Activated CD4-positive, alpha-beta memory T cell treated with anti-CD3 and anti-CD28 coated beads, Interleukin-2, amount 10 ng/mL, durations not matched to agents 7 days and 5 days (primary cell): ENCODE data around the gene FLRT2. TPM values are rescaled to one million over a fixed set of nuclear protein-coding genes. Genes with fewer than 3 reads are reported as not detected.

Source experiments
- CTCF ChIA-PET: fragments of 350-600 bp; sonication (Branson Sonifier 250); formaldehyde crosslinking; loops from one replicate; lab custom pipeline; 2021; ENCODE audit warnings: antibody characterized with exemption, inconsistent platforms; lab: Charles Lee
- POLR2A ChIA-PET: fragments of 350-600 bp; sonication (Branson Sonifier 250); formaldehyde crosslinking; loops from one replicate; lab custom pipeline; 2021; ENCODE audit warnings: antibody characterized with exemption; lab: Charles Lee
- DNase-seq: peaks from one replicate; pipeline ENCODE4 v3.0.0-alpha.2; 2020
- H3K27ac Mint-ChIP-seq: one replicate; pipeline ENCODE4 v1.8.0; 2021; ENCODE audit warnings: mild to moderate bottlenecking, mixed read lengths
- H3K27me3 Mint-ChIP-seq: one replicate; pipeline ENCODE4 v1.8.0; 2021; ENCODE audit warnings: mixed read lengths
- H3K36me3 Mint-ChIP-seq: one replicate; pipeline ENCODE4 v1.8.0; 2021; ENCODE audit warnings: low read depth, mixed read lengths
- H3K4me1 Mint-ChIP-seq: one replicate; pipeline ENCODE4 v1.8.0; 2021; ENCODE audit warnings: mixed read lengths
- H3K4me3 Mint-ChIP-seq: one replicate; pipeline ENCODE4 v1.8.0; 2021; ENCODE audit warnings: mild to moderate bottlenecking, mixed read lengths
- H3K9me3 Mint-ChIP-seq: one replicate; pipeline ENCODE4 v1.8.0; 2021; ENCODE audit warnings: mixed read lengths
- total RNA-seq, 2 experiments: library from RNA; stranded (reverse); gene quantifications; one replicate each; pipeline ENCODE4 v1.2.3, GENCODE V29; 2021

FLRT2 gene
- total RNA-seq, 2 experiments from 2014 or later = not detected

- H3K4me1 Mint-ChIP-seq = no peaks in the 10 kb centered on the region
- H3K36me3 Mint-ChIP-seq = no peaks in the 10 kb centered on the region
- ChIA-PET POLR2A (no interaction called here), CTCF (no interaction called here)
- no peak for DNase-seq
- H3K9me3 Mint-ChIP-seq = peaks cover 9% of the 10 kb centered on the region
- no peak overlapping the region for H3K4me3 Mint-ChIP-seq
- H3K27ac Mint-ChIP-seq = no peak overlapping the region
- no peaks in the 10 kb centered on the region for H3K27me3 Mint-ChIP-seq
These were observed 24.2 kb downstream of the FLRT2 start for GRCh38 chr14:85554106-85554505.

DNA sequence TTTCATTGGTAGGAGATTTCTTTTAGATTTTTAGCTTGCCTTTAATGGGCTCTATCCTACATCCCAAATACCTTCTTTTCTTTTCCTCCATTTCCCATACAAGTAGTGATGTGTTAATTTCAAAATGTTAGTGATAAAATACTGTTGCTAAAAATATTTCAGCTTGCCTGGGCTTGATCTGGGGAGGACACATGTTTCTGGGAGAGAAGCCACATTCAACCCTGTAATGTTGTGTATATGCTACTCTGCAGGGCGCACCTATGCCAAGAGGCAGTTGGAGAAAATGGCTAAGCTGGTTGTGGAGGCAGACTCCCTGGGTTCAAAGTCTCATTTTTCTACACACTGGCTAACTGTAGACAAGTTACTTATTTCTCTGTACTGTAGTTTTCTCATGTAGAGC is 26.3 kb downstream of the FLRT2 start:
- Mint-ChIP-seq H3K27ac (no peak overlapping the region), H3K4me3 (no peak overlapping the region), H3K4me1 (no peaks in the 10 kb centered on the region), H3K9me3 (peaks cover 11% of the 10 kb centered on the region), H3K36me3 (no peaks in the 10 kb centered on the region), H3K27me3 (no peaks in the 10 kb centered on the region)
- CTCF ChIA-PET = no interaction called here
- no peak for DNase-seq
- POLR2A ChIA-PET = no interaction called here

DNA sequence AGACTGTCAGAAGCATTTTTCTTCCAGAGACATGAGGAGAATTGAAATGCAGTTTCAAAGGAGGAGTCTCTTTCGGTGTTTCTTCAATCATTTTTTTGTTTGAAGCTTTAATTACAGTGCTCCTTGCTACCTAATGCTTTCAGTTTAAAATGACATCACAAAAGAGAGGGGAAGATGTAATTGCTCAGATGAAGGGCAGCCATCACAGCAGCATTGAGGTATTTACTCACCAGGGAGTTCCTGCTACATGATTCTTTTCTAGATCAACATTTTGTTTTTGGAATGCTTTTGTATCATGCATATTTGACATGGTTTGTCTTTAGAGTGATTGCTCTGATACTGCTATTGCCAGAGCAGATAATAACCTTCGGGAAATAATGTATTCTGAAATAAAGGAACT is 28.6 kb downstream of the FLRT2 start:
- no peak for DNase-seq
- no peak overlapping the region for H3K27ac Mint-ChIP-seq
- H3K4me1 Mint-ChIP-seq = no peaks in the 10 kb centered on the region
- POLR2A ChIA-PET = no interaction called here
- CTCF ChIA-PET = no interaction called here
- H3K36me3 Mint-ChIP-seq = no peaks in the 10 kb centered on the region
- no peaks in the 10 kb centered on the region for H3K27me3 Mint-ChIP-seq
- peaks cover 9% of the 10 kb centered on the region for H3K9me3 Mint-ChIP-seq
- H3K4me3 Mint-ChIP-seq = no peak overlapping the region

- H3K4me1 Mint-ChIP-seq = no peaks in the 10 kb centered on the region
- ChIA-PET POLR2A (no interaction called here), CTCF (no interaction called here)
- no peak overlapping the region for H3K4me3 Mint-ChIP-seq
- peaks cover 2% of the 10 kb centered on the region for H3K9me3 Mint-ChIP-seq
- no peaks in the 10 kb centered on the region for H3K36me3 Mint-ChIP-seq
- no peak overlapping the region for H3K27ac Mint-ChIP-seq
- DNase-seq = no peak
- H3K27me3 Mint-ChIP-seq = no peaks in the 10 kb centered on the region
These were observed 32.7 kb downstream of the FLRT2 start for GRCh38 chr14:85562630-85563029.

DNA sequence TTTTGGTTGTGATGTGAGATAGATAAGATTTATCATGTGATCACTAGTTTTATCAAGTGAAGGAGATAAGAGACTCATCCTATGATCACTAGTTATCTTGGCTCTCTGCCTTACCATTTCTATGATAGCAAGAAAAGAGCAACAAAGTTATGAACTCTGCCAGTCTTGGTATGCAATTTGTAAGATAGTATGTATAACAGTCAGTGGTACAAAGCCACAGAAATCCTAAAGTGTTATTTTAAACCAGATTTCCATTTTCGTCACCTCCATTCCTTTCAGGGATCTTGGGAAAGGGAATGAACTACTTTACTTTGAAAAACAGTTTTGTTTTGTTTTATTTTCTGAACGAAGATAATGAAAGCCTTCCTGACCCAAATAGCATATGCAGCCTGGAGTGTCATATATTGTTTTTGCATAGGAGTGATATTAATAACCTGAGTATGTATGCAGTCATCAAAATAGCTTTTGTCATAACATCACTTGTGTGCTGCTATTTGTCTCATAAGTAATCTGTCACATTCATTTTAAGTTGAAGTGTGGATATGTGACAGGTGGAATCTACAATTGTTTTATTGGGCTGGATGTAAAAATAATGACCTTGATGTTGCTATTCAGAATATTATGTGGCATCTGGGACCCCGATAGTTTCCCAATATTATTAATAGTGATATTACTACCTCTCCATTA is 35.0 kb downstream of the FLRT2 start:
- Mint-ChIP-seq H3K9me3 (peaks cover under 1% of the 10 kb centered on the region), H3K36me3 (no peaks in the 10 kb centered on the region), H3K4me3 (no peak overlapping the region), H3K4me1 (no peaks in the 10 kb centered on the region), H3K27ac (no peak overlapping the region), H3K27me3 (no peaks in the 10 kb centered on the region)
- ChIA-PET POLR2A (no interaction called here), CTCF (no interaction called here)
- DNase-seq = no peak

DNA sequence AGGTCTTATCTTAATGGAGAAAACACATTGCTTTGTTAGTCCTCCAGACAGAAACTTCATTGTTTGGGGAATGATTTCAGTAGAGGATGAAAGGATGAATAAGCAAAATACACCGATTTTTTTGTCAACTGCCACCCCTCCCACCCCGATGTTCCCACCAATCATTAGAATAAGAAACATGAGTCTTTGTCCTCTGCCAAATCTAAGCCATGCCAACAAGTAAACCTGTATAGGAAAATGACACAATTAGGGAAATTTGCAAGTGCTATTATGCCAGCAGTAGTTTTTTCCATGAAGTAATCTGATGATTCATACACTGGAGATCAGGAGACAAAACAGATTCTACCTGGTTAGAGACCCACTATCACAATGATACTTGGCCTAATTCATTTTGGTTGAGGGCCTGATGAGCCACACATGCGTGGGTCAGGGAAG is 35.9 kb downstream of the FLRT2 start:
- no peak for DNase-seq
- ChIA-PET POLR2A (no interaction called here), CTCF (no interaction called here)
- Mint-ChIP-seq H3K4me1 (no peaks in the 10 kb centered on the region), H3K4me3 (no peak overlapping the region), H3K9me3 (no peaks in the 10 kb centered on the region), H3K36me3 (no peaks in the 10 kb centered on the region), H3K27ac (no peak overlapping the region), H3K27me3 (no peaks in the 10 kb centered on the region)

DNA sequence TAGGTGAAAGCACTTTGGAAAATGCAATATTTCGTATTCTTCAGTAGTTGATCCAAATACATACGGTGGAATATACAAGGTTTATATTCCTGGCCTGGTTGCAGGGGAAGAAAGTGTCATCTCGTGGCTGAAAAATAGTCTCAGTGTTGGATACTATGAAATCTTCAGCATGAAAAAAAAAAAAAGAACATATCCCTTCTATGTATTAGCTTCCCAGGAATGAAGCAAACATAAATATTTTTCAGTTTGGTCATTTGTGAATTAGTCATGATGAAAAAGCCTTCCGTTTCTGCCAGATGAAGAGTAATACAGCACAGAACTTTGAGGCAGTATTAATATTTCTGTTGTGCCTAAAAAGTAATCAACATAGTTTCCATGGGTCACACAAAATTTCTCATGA is 36.7 kb downstream of the FLRT2 start:
- DNase-seq = no peak
- Mint-ChIP-seq H3K27me3 (no peaks in the 10 kb centered on the region), H3K27ac (no peak overlapping the region), H3K36me3 (no peaks in the 10 kb centered on the region), H3K4me3 (no peak overlapping the region), H3K4me1 (no peaks in the 10 kb centered on the region), H3K9me3 (peaks cover 3% of the 10 kb centered on the region)
- CTCF ChIA-PET = no interaction called here
- POLR2A ChIA-PET = no interaction called here

- no peaks in the 10 kb centered on the region for H3K4me1 Mint-ChIP-seq
- no peak overlapping the region for H3K27ac Mint-ChIP-seq
- DNase-seq = no peak
- CTCF ChIA-PET = no interaction called here
- H3K27me3 Mint-ChIP-seq = no peaks in the 10 kb centered on the region
- H3K36me3 Mint-ChIP-seq = no peaks in the 10 kb centered on the region
- H3K9me3 Mint-ChIP-seq = peaks cover 3% of the 10 kb centered on the region
- POLR2A ChIA-PET = no interaction called here
- no peak overlapping the region for H3K4me3 Mint-ChIP-seq
These were observed 42.1 kb downstream of the FLRT2 start for GRCh38 chr14:85572011-85572410.

DNA sequence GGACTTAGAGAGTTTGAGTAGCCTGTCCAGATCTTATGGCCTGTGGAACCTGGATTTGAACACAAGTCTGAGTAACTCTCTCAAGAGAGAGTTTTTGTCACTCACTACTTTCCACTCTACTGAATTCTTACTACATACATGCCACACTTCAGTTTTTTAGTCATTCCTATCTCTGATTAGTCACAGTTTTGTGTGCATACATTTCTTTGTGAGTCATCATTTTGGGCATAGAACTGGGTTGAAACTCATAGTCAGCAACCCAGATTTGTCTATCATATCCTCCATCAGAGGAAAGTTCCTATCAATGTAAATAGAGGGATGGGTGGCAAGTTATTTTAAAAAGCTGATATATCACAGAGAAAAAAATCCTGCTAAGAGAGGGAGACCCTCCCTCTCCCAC is 42.9 kb downstream of the FLRT2 start:
- POLR2A ChIA-PET = no interaction called here
- CTCF ChIA-PET = no interaction called here
- no peaks in the 10 kb centered on the region for H3K36me3 Mint-ChIP-seq
- DNase-seq = no peak
- H3K4me1 Mint-ChIP-seq = no peaks in the 10 kb centered on the region
- H3K27me3 Mint-ChIP-seq = no peaks in the 10 kb centered on the region
- H3K9me3 Mint-ChIP-seq = peaks cover 3% of the 10 kb centered on the region
- H3K27ac Mint-ChIP-seq = no peak overlapping the region
- no peak overlapping the region for H3K4me3 Mint-ChIP-seq

GRCh38 chr14:85573406-85573805 is 43.5 kb downstream of the FLRT2 start:
- ChIA-PET CTCF (no interaction called here), POLR2A (no interaction called here)
- H3K27ac Mint-ChIP-seq = no peak overlapping the region
- no peak for DNase-seq
- peaks cover 3% of the 10 kb centered on the region for H3K9me3 Mint-ChIP-seq
- no peaks in the 10 kb centered on the region for H3K36me3 Mint-ChIP-seq
- no peaks in the 10 kb centered on the region for H3K4me1 Mint-ChIP-seq
- H3K27me3 Mint-ChIP-seq = no peaks in the 10 kb centered on the region
- H3K4me3 Mint-ChIP-seq = no peak overlapping the region

- Mint-ChIP-seq H3K27ac (no peak overlapping the region), H3K9me3 (peaks cover 3% of the 10 kb centered on the region), H3K4me3 (no peak overlapping the region), H3K4me1 (no peaks in the 10 kb centered on the region), H3K27me3 (no peaks in the 10 kb centered on the region), H3K36me3 (no peaks in the 10 kb centered on the region)
- DNase-seq = no peak
- ChIA-PET CTCF (no interaction called here), POLR2A (no interaction called here)
These were observed 45.1 kb downstream of the FLRT2 start for GRCh38 chr14:85574853-85575616.

GRCh38 chr14:85575617-85575898 is 45.6 kb downstream of the FLRT2 start:
- ChIA-PET CTCF (no interaction called here), POLR2A (no interaction called here)
- Mint-ChIP-seq H3K9me3 (peaks cover 3% of the 10 kb centered on the region), H3K4me3 (no peak overlapping the region), H3K27me3 (no peaks in the 10 kb centered on the region), H3K27ac (no peak overlapping the region), H3K36me3 (no peaks in the 10 kb centered on the region), H3K4me1 (no peaks in the 10 kb centered on the region)
- no peak for DNase-seq

GRCh38 chr14:85576218-85576617 is 46.3 kb downstream of the FLRT2 start:
- H3K4me3 Mint-ChIP-seq = no peak overlapping the region

More at GRCh38 chr14:85576218-85576617, 46.3 kb downstream of the FLRT2 start:
- Mint-ChIP-seq H3K27ac (no peak overlapping the region), H3K27me3 (no peaks in the 10 kb centered on the region), H3K9me3 (peaks cover 2% of the 10 kb centered on the region), H3K4me1 (no peaks in the 10 kb centered on the region), H3K36me3 (no peaks in the 10 kb centered on the region)
- CTCF ChIA-PET = no interaction called here
- no peak for DNase-seq
- POLR2A ChIA-PET = no interaction called here
